Erythroblast (primary cell): ENCODE measurements around the gene SSC4D.
A peak's percentile ranks its signal among the peaks of the same experiment; 100 is the strongest.
"Not testable (repeated sequence)": the region's sequence is repeated elsewhere in the genome, so short reads cannot be mapped to it uniquely, and the experiment has no call there.

ENCODE experiments used
- DNase-seq, 2 experiments: peaks; one replicate each; lab custom pipeline; 2025; lab: John Stamatoyannopoulos, UW
- GATA1 ChIP-seq: IDR thresholded peaks from 2 replicates; pipeline ENCODE4 v1.6.1; 2011; ENCODE audit warnings: low read depth, mild to moderate bottlenecking, control low read depth, low read length, moderate library complexity
- POLR2A ChIP-seq: IDR thresholded peaks from 2 replicates; pipeline ENCODE4 v1.6.1; 2011; ENCODE audit warnings: mild to moderate bottlenecking, low read length

The SSC4D gene

GRCh38 chr7:76381814-76382213 lies 27.7 kb downstream of the SSC4D start:
- TF ChIP-seq GATA1: no peak
- TF ChIP-seq POLR2A: no peak
- no peak for DNase-seq

DNA sequence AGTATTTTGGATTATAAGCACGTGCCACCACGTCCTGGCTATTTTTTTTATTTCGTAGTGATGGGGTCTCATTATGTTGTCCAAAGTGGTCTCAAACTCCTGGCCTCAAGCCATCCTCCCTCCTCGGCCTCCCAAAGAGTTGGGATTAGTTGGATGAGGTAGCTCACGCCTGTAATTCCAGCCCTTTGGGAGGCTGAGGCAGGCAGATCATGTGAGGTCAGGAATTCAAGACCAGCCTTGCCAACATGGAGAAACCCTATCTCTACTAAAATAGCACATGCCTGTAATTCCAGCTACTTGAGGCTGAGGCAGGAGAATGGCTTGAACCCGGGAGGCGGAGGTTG lies 28.9 kb downstream of the SSC4D start:
- no peak for DNase-seq
- TF ChIP-seq GATA1 (no peak), POLR2A (no peak)

DNA sequence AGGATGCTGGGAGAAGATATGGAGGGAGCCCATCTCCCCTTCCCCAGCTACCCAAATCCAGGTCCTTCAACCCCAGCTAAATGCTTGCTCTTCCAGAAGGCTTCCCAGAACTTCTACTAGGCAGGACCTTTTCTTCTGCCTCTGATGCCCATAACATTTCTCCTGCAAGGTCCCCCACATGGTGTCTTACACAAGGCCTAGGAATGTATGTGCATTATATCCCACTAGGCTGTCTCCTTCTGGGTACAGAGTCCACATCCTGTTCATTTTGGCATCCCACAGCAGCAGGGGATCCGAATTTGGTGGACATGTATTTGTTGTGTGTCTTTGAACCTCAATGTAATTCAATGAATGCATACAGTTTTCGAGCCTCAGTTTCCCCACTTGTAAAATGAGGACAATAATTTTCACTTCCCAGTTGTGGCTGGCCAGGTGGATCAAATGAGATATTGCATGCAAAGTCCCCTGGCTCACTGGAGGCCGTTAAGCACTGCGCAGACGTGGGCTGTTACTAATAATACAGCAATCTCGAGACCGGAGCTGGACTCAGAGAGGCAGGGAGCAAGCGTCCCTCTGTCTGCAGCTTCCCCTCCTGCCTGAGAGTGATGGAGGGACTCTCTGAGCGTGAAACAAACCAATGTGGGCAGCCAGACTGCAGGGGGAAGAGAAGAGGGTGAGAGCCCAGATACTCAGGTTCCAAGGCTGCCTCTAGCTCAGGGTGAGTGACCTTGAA lies 32.1 kb downstream of the SSC4D start:
- DNase-seq: no peak
- TF ChIP-seq POLR2A: no peak
- no peak for TF ChIP-seq GATA1

DNA sequence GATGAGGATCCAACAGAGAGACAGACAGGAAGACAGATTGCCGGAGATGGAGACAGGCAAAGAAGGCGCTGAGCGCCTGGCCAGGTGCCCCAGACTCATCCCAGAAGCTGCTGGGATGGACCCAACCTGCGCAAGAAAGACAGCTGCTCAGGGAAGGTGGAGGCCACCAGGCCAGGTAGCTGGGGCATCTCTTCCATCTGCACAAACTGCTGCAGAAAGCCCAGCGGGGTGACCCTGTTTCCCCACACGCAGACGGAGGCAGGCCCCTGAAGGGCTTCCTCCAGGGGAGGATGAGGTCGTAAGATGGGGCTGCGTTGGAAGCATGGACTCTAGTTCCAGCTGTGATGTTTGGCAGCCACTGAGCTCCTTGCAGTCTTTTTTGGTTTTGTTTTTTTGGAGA lies 34.2 kb downstream of the SSC4D start:
- no peak for TF ChIP-seq GATA1
- no peak for TF ChIP-seq POLR2A
- no peak for DNase-seq

DNA sequence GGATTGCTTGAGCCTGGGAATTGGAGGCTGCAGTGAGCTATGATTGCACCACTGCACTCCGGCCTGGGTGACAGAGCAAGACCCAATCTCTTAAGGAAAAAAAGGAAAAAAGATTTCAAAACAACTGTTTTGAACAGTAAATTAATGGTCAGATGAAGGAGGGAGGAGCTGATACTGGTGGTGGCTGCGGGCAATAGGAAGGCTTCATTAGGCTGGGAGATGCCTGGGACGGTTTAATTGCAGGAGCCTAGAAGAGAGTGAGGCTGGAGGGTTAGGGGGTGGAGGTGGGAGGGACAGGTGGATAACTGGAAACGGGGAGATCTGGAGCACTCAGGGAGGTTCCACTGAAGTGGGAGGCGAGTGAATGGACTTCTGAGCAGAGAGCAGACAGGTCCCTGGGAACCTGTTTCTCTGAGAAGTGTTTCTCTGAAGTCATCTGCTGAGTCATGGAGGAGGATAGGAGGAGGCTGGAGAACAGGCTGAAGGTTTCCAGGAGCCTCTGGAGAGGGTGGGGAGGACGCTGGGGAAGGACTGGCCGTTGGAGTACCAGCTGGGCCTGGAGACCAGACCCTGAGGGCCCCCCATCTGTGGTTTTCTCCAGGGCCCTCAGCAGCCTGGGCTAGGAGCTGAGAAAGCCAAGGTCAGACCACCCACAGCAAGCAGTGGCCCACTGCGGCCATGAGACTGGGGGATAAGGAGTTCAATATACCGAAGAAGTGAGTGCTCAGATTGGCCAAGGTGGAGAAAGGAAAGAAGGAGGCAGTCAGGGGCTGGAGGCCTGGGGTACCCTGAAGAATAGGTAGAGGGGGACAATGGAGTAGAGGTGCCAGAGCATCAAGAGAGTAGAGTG lies 36.3 kb downstream of the SSC4D start:
- TF ChIP-seq GATA1 (no peak), POLR2A (peak; percentile 26)
- DNase-seq: peak; percentile 79 to 87

GRCh38 chr7:76371396-76371795 lies 38.1 kb downstream of the SSC4D start:
- no peak for DNase-seq
- TF ChIP-seq POLR2A (no peak), GATA1 (no peak)

DNA sequence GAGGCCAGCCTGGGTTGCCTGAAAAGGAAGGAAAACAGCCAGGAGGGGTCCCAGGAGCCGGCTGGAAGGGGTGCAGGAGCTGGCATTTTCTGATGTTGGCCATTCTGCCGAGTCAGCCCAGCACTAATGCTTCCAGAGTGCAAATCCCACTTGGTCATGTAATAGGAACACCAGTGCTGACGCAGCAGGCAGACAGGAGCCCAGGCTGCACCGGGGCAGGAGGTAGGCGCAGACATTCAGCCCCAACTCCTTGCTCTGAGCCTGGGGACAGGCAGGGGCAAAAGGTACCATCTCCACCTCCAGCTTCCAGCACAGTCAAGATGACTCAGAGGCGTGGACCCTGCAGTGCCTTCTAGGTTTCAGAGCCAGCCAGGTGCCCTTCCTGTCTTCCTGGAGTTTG lies 40.5 kb downstream of the SSC4D start:
- TF ChIP-seq GATA1: no peak
- no peak for TF ChIP-seq POLR2A
- no peak for DNase-seq

GRCh38 chr7:76368190-76368589 lies 41.3 kb downstream of the SSC4D start:
- DNase-seq: no peak
- no peak for TF ChIP-seq POLR2A
- no peak for TF ChIP-seq GATA1

DNA sequence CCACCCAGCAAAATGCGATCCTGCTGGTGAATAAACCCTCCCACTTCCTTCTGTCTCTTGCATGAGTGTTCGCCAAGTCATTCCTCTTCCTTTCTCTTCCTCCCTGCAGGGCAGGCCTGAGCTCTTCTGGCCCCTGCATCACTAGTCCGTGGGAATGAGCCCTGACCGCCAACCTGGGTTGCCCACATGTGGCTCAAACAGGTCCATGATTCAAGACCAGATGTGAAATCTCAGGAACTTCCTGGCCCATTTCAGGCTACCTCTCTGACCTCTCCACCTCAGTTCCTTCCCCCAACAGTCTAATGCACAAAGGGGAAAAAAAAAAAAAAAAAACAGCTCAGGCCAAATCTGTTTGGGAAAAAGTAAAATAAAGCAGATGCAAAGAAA lies 45.3 kb downstream of the SSC4D start:
- no peak for TF ChIP-seq GATA1
- no peak for TF ChIP-seq POLR2A
- DNase-seq: peak in 1 of 2 experiments; percentile 32

DNA sequence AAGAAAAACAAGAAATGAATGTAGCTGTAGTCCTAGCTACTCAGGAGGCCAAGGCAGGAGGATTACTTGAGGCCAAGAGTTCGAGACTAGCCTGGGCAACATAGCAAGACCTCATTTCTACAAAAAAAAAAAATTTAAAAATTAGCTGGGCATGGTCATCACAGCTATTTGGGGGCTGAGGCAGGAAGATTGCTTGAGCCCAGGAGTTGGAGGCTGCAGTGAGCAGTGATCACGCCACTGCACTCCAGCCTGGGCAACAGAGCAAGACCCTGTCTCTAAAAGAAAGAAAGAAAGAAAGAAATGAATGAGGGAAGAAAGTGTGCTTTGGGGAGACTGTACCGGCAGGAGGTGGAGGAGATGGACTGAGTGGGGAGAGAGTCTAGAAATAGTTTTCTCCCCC lies 45.7 kb downstream of the SSC4D start:
- not testable (repeated sequence) for DNase-seq

- TF ChIP-seq GATA1 (no peak), POLR2A (no peak)
- DNase-seq: no peak
Observed at GRCh38 chr7:76359978-76360638, 49.4 kb downstream of the SSC4D start.

- peak; percentile 98 for DNase-seq
- TF ChIP-seq POLR2A: no peak
- no peak for TF ChIP-seq GATA1
Observed at GRCh38 chr7:76359111-76359977, 50.2 kb downstream of the SSC4D start.

- TF ChIP-seq POLR2A (peak; percentile 96), GATA1 (no peak)
- DNase-seq: peak; percentile 95 to 98
Observed at GRCh38 chr7:76358481-76359110, 50.9 kb downstream of the SSC4D start, which contains the start of gene YWHAG. Gene YWHAG (minus strand): TSS chr7:76358991. CDS start chr7:76358808, 183 bp downstream.
